Measurements from ENCODE around the gene ATIC.

The ATIC gene

DNA sequence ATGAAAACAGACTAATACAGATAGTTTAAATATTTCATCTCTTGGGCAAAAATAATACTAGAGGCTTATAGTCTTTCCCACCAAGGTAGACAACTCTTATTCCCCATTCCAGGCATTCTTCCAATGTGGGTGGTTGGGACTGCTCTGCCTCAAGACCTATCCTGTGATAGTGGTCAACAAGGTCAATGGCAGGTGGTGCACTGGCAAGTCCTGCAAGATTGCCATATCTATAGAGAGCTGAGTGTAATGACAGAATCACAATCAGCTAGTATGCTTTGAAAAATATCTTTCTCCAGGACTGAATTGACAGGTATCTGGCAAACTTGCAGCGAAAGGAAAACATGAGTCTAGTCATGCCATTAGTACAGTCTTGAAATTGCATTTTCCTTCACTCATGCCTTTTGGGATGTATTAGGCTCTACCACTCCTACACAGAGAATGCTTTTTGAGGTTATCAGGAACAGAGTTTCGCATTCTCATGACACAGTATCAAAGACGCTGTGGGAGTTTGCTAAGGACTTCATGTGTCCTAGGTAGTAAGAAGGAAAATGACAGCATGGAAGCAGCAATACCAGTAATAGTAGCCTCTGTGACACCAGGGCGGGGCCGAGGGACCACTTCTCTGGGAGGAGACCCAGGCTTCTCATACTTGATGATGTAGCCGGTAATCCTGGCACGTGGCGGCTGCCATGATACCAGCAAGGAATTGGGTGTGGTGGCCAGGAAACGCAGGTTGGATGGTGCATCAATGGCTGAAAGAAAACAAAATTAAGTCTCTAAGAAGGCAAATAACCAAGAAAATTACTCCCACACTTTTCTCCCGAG is 63.0 kb downstream of the ATIC start:
- TF ChIP-seq, protein P1, sequence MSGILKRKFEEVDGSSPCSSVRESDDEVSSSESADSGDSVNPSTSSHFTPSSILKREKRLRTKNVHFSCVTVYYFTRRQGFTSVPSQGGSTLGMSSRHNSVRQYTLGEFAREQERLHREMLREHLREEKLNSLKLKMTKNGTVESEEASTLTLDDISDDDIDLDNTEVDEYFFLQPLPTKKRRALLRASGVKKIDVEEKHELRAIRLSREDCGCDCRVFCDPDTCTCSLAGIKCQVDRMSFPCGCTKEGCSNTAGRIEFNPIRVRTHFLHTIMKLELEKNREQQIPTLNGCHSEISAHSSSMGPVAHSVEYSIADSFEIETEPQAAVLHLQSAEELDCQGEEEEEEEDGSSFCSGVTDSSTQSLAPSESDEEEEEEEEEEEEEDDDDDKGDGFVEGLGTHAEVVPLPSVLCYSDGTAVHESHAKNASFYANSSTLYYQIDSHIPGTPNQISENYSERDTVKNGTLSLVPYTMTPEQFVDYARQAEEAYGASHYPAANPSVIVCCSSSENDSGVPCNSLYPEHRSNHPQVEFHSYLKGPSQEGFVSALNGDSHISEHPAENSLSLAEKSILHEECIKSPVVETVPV (CRISPR knock-in tag; IDR thresholded peaks at IDR 0.05) = no peak
- TF ChIP-seq ZC3H10 (CRISPR knock-in tag; IDR thresholded peaks at IDR 0.05) (no peak), OSR1 (CRISPR knock-in tag; IDR thresholded peaks at IDR 0.05) (no peak), ZFP30 (CRISPR knock-in tag; IDR thresholded peaks at IDR 0.05) (no peak), RARB (CRISPR knock-in tag; IDR thresholded peaks at IDR 0.05) (no peak), ZNF70 (CRISPR knock-in tag; IDR thresholded peaks at IDR 0.05) (no peak), CSDC2 (CRISPR knock-in tag; IDR thresholded peaks at IDR 0.05) (no peak), GLIS3 (CRISPR knock-in tag; IDR thresholded peaks at IDR 0.05) (no peak), ARNTL (CRISPR knock-in tag; IDR thresholded peaks at IDR 0.05; ENCODE audit: borderline replicate concordance, low read depth) (no peak)
- TF ChIP-seq, protein P2, sequence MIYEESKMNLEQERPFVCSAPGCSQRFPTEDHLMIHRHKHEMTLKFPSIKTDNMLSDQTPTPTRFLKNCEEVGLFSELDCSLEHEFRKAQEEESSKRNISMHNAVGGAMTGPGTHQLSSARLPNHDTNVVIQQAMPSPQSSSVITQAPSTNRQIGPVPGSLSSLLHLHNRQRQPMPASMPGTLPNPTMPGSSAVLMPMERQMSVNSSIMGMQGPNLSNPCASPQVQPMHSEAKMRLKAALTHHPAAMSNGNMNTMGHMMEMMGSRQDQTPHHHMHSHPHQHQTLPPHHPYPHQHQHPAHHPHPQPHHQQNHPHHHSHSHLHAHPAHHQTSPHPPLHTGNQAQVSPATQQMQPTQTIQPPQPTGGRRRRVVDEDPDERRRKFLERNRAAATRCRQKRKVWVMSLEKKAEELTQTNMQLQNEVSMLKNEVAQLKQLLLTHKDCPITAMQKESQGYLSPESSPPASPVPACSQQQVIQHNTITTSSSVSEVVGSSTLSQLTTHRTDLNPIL (CRISPR knock-in tag; IDR thresholded peaks at IDR 0.05; ENCODE audit: low read depth) = no peak
- TF ChIP-seq, protein P3, sequence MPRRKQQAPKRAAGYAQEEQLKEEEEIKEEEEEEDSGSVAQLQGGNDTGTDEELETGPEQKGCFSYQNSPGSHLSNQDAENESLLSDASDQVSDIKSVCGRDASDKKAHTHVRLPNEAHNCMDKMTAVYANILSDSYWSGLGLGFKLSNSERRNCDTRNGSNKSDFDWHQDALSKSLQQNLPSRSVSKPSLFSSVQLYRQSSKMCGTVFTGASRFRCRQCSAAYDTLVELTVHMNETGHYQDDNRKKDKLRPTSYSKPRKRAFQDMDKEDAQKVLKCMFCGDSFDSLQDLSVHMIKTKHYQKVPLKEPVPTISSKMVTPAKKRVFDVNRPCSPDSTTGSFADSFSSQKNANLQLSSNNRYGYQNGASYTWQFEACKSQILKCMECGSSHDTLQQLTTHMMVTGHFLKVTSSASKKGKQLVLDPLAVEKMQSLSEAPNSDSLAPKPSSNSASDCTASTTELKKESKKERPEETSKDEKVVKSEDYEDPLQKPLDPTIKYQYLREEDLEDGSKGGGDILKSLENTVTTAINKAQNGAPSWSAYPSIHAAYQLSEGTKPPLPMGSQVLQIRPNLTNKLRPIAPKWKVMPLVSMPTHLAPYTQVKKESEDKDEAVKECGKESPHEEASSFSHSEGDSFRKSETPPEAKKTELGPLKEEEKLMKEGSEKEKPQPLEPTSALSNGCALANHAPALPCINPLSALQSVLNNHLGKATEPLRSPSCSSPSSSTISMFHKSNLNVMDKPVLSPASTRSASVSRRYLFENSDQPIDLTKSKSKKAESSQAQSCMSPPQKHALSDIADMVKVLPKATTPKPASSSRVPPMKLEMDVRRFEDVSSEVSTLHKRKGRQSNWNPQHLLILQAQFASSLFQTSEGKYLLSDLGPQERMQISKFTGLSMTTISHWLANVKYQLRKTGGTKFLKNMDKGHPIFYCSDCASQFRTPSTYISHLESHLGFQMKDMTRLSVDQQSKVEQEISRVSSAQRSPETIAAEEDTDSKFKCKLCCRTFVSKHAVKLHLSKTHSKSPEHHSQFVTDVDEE (CRISPR knock-in tag; IDR thresholded peaks at IDR 0.05) = no peak
- TF ChIP-seq, protein P4, sequence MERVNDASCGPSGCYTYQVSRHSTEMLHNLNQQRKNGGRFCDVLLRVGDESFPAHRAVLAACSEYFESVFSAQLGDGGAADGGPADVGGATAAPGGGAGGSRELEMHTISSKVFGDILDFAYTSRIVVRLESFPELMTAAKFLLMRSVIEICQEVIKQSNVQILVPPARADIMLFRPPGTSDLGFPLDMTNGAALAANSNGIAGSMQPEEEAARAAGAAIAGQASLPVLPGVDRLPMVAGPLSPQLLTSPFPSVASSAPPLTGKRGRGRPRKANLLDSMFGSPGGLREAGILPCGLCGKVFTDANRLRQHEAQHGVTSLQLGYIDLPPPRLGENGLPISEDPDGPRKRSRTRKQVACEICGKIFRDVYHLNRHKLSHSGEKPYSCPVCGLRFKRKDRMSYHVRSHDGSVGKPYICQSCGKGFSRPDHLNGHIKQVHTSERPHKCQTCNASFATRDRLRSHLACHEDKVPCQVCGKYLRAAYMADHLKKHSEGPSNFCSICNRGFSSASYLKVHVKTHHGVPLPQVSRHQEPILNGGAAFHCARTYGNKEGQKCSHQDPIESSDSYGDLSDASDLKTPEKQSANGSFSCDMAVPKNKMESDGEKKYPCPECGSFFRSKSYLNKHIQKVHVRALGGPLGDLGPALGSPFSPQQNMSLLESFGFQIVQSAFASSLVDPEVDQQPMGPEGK (CRISPR knock-in tag; IDR thresholded peaks at IDR 0.05; ENCODE audit: borderline replicate concordance) = no peak
- no peak for ATAC-seq

DNA sequence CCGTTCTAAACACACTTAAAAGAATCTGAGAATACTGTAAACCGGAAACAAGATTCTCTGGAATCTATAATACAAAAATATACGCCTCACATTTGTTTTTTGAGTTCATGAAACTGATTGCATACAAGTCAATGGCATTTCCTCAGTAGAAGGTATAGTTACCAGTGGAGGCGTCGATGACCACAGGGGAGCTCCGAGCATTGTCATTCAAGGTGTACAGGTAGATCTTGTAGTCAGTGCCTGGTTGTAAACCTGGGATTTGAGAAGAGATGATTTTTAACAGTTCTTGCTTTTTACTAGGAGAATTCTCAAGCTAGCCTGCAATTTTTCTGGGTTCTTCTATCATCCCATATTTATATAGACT is 63.6 kb downstream of the ATIC start:
- no peak for ATAC-seq
- TF ChIP-seq TOX (CRISPR knock-in tag; IDR thresholded peaks at IDR 0.05; ENCODE audit: borderline replicate concordance) (no peak), ZFP3 (CRISPR knock-in tag; IDR thresholded peaks at IDR 0.05) (no peak), GLIS3 (CRISPR knock-in tag; IDR thresholded peaks at IDR 0.05) (no peak), ZC3H10 (CRISPR knock-in tag; IDR thresholded peaks at IDR 0.05) (no peak), ZFP30 (CRISPR knock-in tag; IDR thresholded peaks at IDR 0.05) (no peak), TCF4 (CRISPR knock-in tag; IDR thresholded peaks at IDR 0.05; ENCODE audit: borderline replicate concordance) (no peak), ZNF70 (CRISPR knock-in tag; IDR thresholded peaks at IDR 0.05) (no peak), PPARA (CRISPR knock-in tag; IDR thresholded peaks at IDR 0.05; ENCODE audit: borderline replicate concordance) (no peak), OSR1 (CRISPR knock-in tag; IDR thresholded peaks at IDR 0.05) (no peak), CSDC2 (CRISPR knock-in tag; IDR thresholded peaks at IDR 0.05) (no peak), ISL1 (CRISPR knock-in tag; IDR thresholded peaks at IDR 0.05) (no peak), SNAI2 (CRISPR knock-in tag; IDR thresholded peaks at IDR 0.05) (no peak)
- TF ChIP-seq, protein P4 (CRISPR knock-in tag; IDR thresholded peaks at IDR 0.05; ENCODE audit: borderline replicate concordance) = no peak

DNA sequence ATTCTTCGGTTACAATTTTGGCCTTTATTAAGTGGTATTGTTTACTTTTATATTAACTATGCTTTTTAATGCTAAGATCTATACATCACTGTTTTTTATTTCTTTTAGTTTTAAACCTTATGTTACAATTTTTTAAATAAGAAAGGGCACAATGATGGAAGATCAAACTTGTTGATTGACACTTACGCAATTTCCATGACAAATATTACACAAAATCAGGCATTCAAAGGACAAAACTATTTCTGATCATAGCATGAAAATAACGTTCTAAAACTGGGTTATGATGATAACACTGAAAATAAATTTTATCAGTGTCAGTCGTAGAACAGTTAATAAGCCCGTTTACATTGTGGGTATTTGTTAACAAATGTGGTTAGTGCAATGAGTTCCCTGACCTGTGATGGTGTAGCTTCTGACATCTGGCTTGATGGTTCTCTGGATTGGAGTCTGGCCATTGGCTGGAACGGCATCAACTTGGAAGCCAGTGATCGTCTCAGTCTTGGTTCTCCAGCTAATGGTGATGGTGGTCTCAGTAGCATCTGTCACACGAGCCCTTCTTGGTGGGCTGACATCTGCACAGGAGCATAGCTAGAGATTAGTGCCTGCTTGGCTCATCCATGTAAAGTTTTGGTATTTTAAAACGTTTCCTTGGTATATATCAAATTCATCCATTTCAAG is 64.4 kb downstream of the ATIC start:
- no peak for ATAC-seq
- TF ChIP-seq, protein P3 (CRISPR knock-in tag; IDR thresholded peaks at IDR 0.05) = no peak
- TF ChIP-seq ISL1 (CRISPR knock-in tag; IDR thresholded peaks at IDR 0.05) (no peak), ZNF565 (CRISPR knock-in tag; conservative IDR thresholded peaks at IDR 0.05; ENCODE audit: low read depth) (no peak), RARB (CRISPR knock-in tag; IDR thresholded peaks at IDR 0.05) (no peak), ZNF70 (CRISPR knock-in tag; IDR thresholded peaks at IDR 0.05) (no peak), ZC3H10 (CRISPR knock-in tag; IDR thresholded peaks at IDR 0.05) (no peak)
- TF ChIP-seq, protein P4 (CRISPR knock-in tag; IDR thresholded peaks at IDR 0.05; ENCODE audit: borderline replicate concordance) = no peak

All from SK-N-SH treated with all-trans-retinoic acid at 6 μM for 48 hours (cell line).